SK-N-MC (cell line): ENCODE results near the gene TBCCD1.

Experiments used
- EZH2 ChIP-seq: fragments of 200-600 bp; sonication (generic); IDR thresholded peaks from one replicate; pipeline ENCODE4 v1.6.1; 2017; ENCODE audit warnings: antibody characterized with exemption
- POLR2AphosphoS5 ChIP-seq: IDR thresholded peaks from 2 replicates; pipeline ENCODE4 v1.6.1; 2012; ENCODE audit warnings: mild to moderate bottlenecking, low read depth, low read length, borderline replicate concordance

DNA sequence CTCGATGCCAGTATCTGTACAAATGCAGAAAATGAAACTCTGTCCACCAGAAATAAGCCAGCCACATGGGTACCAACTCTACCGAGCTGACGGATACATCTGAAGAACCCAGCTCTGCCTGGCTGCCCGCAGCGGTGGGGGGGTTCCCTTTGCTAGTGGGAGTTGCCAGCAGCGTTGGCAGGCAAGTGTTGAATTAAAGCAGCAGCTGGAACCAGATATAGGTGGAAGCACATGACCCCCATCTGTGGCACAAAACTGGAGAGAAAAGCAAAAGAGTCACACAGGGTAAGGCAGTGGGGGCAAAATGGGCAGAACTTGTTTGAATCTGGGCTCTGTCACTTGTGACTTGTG is 40.9 kb downstream of the TBCCD1 start:
- TF ChIP-seq POLR2AphosphoS5, result no peak
- no peak for TF ChIP-seq EZH2
